Fibroblast of the aortic adventitia (primary cell): ENCODE results near the gene RAB22A. TPM values are rescaled to one million over a fixed set of nuclear protein-coding genes. Genes with fewer than 3 reads are reported as not detected.
"Not testable (repeated sequence)": the region's sequence is repeated elsewhere in the genome, so short reads cannot be mapped to it uniquely, and the experiment has no call there.

ENCODE experiments used
- DNase-seq: peaks from one replicate; pipeline ENCODE4 v3.0.0-alpha.2; 2010; ENCODE audit warnings: low read depth
- H3K4me3 ChIP-seq: 2 replicates; pipeline ENCODE4 v1.5.1; 2011; ENCODE audit warnings: low read depth, mild to moderate bottlenecking, control low read depth, low read length, moderate library complexity
- total RNA-seq: library from RNA; depleted of rRNA; stranded (reverse); fragments of >200 nt; gene quantifications from 2 replicates; pipeline ENCODE4 v1.2.3, GENCODE V29; 2012; ENCODE audit warnings: low replicate concordance
- TF ChIP-seq, protein P1 (sequence below): IDR thresholded peaks from 2 replicates; pipeline ENCODE4 v1.5.1; 2011; ENCODE audit warnings: mild to moderate bottlenecking, low read length, control low read depth, inconsistent platforms; ENCODE audit not compliant: insufficient read depth

RAB22A gene
- total RNA-seq, 1 donor = 41.5 TPM

DNA sequence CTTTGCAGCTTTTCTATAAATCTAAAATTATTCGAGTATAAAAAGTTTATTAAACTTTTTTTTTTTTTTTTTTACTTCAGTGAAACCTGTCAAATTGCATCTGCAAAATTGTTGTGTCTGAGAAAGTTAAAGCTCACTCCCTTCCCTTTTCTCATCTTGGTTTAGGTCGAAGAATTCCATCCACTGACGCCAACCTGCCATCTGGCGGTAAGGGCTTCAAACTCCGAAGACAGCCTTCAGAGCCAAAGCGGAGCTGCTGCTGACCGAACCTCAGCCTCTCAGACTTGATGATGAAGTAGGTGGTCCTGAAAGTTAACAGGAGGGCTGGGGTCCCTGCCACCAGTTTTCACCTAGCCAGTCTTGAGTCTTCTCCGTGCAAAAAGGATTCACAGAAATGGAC is 49.9 kb downstream of the RAB22A start:
- peak; percentile 12 for DNase-seq
- TF ChIP-seq, protein P1, sequence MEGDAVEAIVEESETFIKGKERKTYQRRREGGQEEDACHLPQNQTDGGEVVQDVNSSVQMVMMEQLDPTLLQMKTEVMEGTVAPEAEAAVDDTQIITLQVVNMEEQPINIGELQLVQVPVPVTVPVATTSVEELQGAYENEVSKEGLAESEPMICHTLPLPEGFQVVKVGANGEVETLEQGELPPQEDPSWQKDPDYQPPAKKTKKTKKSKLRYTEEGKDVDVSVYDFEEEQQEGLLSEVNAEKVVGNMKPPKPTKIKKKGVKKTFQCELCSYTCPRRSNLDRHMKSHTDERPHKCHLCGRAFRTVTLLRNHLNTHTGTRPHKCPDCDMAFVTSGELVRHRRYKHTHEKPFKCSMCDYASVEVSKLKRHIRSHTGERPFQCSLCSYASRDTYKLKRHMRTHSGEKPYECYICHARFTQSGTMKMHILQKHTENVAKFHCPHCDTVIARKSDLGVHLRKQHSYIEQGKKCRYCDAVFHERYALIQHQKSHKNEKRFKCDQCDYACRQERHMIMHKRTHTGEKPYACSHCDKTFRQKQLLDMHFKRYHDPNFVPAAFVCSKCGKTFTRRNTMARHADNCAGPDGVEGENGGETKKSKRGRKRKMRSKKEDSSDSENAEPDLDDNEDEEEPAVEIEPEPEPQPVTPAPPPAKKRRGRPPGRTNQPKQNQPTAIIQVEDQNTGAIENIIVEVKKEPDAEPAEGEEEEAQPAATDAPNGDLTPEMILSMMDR = no peak
- no peak overlapping the region for H3K4me3 ChIP-seq

DNA sequence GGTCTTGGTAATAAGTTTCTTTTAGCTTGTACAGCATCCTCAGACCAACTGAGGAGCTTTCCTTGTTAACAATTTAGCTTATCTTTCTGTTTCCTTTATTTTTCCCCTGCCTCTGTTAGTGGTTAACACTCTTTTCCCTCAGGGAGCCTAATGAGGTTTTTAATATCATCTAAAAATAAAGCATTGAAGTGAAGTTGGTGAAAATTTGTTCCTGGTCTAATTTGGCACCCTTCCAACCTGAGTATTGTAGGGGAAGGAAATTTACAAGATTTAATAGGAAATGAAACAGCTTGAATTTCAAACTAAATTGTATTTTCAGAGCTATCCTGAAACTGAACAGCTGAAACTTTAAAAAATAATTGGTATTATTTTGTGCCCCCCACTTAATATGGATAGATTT is 51.4 kb downstream of the RAB22A start:
- TF ChIP-seq, protein P1 = no peak
- no peak overlapping the region for H3K4me3 ChIP-seq
- no peak for DNase-seq

DNA sequence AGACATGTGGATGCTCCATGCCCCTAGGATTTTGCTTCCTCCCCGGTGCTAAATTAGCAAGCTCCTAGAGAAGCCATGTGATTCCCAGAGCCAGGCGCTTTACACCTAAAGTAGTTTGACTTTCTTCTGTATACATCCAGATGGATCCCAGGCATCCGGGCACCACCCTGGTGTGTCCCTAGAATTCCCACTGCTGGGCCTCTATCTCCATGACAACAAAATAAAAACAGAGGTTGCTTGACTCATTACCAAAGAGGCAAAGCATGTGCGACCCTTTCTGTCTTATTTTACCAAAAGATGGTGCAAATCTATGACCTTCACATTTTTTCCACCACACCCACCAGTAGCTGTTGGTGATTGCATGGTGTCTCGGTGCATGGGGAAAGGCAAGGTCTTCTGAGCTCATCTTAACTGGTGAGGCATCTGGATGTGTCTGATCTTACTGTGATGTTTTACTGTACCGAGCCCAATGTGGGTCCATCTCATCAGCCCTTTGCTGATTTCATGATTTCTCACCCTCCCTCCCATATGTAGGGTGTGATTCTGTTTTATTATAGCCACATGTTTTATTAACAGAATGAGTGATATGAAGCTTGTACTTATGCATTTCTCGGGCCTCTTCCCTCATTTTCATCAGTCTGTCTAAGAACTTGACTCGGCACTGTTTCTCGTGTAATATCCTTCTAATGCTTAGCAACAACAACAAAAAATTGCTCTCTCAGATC is 52.1 kb downstream of the RAB22A start:
- H3K4me3 ChIP-seq = no peak overlapping the region
- TF ChIP-seq, protein P1 = no peak
- DNase-seq = no peak

DNA sequence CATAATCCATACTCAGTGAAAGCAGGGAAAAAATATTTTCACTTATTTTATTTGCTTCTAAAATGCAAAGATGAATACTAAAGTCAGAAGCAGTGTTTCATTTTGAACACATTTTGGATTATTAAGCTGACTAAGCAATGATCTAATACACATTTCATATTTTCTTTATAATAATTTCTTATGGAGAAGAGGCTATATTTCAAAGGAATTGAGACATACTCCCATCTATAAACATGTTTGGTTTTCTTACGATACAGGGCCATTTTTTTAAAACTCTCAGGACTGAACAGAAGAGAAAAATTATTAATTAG is 52.6 kb downstream of the RAB22A start:
- TF ChIP-seq, protein P1 = no peak
- DNase-seq = no peak

DNA sequence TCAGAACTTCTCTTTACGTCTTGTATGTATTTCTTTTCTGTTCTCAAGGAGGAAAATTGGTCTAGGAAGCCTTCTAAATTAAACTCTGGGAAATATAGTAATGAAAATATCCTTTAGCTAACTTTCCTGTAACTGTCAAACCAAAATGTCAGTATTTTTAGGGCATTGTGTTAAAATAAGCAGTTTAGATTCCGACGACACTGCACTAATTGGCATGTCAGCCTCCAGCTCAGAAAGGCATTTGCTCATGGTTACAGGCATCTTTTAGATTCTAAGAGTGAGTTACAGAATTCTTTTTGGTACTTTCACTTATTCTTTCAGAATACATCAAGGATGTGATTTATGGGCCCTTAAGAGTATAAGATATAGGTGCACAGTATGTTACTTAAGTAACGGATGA is 53.5 kb downstream of the RAB22A start:
- H3K4me3 ChIP-seq = no peak overlapping the region
- TF ChIP-seq, protein P1 = no peak
- DNase-seq = no peak

More for the DNA sequence above, 52.6 kb downstream of the RAB22A start:
- H3K4me3 ChIP-seq = no peak overlapping the region

DNA sequence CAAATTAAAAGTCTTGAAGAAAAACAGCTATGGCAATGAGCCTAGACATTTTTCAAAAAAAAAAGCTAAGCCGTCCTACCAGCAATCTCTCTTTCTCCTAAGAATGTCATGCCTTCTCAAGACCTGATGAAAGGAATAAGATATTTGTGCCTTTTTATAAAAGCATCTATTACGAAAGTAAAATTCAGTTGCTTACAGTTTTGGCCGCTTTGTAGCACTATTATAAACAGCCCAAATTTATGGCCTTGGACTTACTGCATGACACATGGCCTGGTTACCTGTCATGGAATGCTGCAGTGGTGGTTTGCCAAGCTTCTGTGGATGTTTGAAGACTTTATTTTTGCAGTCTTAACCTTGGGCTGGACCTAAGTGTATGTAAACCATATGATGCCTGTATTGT is 57.4 kb downstream of the RAB22A start:
- H3K4me3 ChIP-seq = no peak overlapping the region
- TF ChIP-seq, protein P1 = no peak
- DNase-seq = no peak

DNA sequence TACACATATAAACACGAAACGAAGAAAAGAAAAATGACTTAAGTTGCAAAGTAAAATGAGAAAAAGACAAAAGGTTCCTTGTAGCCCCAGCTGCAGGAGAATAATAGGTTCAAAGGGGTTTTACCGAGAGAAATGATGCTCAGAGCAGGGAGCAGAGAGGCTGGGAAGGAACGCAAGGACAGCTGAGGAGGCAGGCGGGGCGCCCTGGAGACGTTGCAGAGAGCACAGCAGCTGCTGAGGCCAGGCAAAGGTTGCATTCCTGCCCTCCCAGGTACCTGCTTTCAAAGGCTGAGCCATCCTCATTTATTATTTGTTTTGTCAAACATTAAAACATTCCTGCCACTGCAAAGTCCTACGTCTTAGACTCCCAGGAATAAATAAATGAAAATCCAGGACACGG is 63.3 kb downstream of the RAB22A start:
- H3K4me3 ChIP-seq = no peak overlapping the region
- TF ChIP-seq, protein P1 = no peak
- no peak for DNase-seq

DNA sequence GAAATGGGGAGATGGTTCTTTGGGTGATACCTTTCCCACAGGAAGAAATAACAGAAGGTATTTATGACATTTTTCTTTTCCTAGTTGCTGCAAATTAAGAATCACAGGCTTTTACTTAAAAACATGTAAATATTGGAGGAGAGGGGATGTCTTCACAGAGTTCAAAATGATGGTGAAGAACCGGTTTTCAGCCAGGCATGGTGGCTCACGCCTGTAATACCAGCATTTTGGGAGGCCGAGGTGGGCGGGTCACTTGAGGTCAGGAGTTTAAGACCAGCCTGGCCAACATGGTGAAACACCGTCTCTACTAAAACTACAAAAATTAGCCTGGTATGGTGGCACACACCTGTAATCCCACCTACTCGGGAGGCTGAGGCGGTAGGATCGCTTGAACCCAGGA is 63.8 kb downstream of the RAB22A start:
- H3K4me3 ChIP-seq, DNase-seq: not testable (repeated sequence)
